ENCODE data around the gene OR51L1.
A peak's percentile ranks its signal among the peaks of the same experiment; 100 is the strongest.

Gene OR51L1

DNA sequence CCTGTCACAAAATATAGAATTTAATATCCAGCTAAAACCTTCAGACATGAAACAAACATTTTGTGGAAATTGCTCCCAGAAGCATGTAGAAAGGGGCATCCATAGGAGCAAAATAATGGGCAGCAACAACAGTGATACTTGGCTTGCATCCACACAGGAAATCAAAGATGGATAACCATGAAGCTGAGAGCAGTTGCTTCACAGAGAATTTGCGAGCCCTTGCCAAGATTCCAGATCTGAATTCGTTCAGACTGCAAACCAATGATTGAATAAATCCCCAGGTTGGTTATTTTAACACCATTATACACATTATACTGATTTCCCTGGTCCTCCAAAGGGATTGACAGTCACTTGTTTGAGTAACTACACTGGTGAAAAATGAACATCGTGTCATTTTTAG is 15.6 kb upstream of the OR51L1 start:
- TF ChIP-seq, protein P1, sequence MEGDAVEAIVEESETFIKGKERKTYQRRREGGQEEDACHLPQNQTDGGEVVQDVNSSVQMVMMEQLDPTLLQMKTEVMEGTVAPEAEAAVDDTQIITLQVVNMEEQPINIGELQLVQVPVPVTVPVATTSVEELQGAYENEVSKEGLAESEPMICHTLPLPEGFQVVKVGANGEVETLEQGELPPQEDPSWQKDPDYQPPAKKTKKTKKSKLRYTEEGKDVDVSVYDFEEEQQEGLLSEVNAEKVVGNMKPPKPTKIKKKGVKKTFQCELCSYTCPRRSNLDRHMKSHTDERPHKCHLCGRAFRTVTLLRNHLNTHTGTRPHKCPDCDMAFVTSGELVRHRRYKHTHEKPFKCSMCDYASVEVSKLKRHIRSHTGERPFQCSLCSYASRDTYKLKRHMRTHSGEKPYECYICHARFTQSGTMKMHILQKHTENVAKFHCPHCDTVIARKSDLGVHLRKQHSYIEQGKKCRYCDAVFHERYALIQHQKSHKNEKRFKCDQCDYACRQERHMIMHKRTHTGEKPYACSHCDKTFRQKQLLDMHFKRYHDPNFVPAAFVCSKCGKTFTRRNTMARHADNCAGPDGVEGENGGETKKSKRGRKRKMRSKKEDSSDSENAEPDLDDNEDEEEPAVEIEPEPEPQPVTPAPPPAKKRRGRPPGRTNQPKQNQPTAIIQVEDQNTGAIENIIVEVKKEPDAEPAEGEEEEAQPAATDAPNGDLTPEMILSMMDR (IDR thresholded peaks at IDR 0.05; ENCODE audit: low read depth, low read length, missing control alignments): no peak
- H3K4me3 ChIP-seq (ENCODE audit: low read depth, low read length): no peak overlapping the region
- in situ Hi-C loops (cut with HindIII; ENCODE audit: low sequenced_read_pairs): no loop called here
- peak; percentile 13 for DNase-seq (ENCODE audit: low read depth)

DNA sequence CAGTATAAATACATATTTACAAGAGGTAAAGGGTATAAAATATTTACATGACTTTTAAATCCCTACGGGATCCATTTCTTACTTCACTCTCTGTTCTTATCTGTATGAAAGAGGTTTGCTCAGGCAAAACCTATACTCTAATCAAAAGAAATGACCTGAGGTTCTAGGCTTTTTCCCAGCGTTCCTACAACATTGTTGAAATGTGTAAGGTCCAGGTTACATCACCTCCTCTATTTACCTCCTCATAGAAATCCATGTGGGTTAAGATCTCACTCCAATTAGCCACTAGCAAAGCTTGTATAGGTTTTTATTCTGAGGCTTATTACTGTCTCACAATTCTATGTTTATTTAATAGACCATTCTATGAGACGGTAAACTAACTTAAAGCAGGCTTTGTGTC is 12.0 kb upstream of the OR51L1 start:
- in situ Hi-C loops (cut with HindIII; ENCODE audit: low sequenced_read_pairs): no loop called here
- H3K4me3 ChIP-seq (ENCODE audit: low read depth, low read length): no peak overlapping the region
- no peak for DNase-seq (ENCODE audit: low read depth)
- TF ChIP-seq, protein P1 (IDR thresholded peaks at IDR 0.05; ENCODE audit: low read depth, low read length, missing control alignments): no peak

DNA sequence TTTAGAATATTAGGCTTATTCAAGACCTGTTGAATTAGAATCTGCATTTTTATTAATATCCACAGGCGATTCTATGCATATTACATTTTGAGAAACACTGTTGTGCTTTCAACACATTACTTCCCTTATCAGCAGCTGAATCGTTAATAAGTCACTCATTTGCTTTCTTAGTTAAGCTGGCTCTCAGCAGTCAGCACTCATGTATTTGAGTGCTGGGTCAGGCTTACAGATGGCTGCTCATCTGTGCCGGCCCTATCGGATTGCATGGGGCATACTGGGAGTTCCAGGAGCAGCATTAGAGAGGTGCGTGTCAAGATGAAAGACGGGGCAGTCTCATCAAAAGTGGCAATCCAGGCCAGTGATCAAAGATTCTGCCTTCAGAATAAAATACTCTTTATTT is 10.8 kb upstream of the OR51L1 start:
- in situ Hi-C loops (cut with HindIII; ENCODE audit: low sequenced_read_pairs): no loop called here
- DNase-seq (ENCODE audit: low read depth): no peak
- TF ChIP-seq, protein P1 (IDR thresholded peaks at IDR 0.05; ENCODE audit: low read depth, low read length, missing control alignments): no peak
- H3K4me3 ChIP-seq (ENCODE audit: low read depth, low read length): no peak overlapping the region

DNA sequence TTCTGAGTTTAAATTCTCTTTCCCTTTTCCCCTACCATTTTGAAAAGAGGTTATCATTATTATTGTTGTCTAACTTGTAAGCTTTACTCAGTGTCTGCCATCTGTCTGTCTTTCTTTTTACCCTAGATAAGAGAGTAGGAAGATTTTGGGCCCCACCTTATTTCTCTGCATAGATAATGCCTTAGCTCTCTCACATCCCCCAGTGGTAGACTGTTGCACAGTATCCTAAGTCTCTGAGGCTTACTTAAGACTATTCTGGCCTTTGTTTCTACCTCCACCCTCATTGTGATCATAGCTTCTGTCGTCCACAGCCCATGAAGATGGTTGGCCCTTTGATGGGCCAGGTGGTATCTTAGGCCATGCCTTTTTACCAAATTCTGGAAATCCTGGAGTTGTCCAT is 3.6 kb upstream of the OR51L1 start:
- TF ChIP-seq, protein P1 (IDR thresholded peaks at IDR 0.05; ENCODE audit: low read depth, low read length, missing control alignments): peak; percentile 61
- H3K4me3 ChIP-seq (ENCODE audit: low read depth, low read length): no peak overlapping the region
- in situ Hi-C loops (cut with HindIII; ENCODE audit: low sequenced_read_pairs): no loop called here
- no peak for DNase-seq (ENCODE audit: low read depth)

DNA sequence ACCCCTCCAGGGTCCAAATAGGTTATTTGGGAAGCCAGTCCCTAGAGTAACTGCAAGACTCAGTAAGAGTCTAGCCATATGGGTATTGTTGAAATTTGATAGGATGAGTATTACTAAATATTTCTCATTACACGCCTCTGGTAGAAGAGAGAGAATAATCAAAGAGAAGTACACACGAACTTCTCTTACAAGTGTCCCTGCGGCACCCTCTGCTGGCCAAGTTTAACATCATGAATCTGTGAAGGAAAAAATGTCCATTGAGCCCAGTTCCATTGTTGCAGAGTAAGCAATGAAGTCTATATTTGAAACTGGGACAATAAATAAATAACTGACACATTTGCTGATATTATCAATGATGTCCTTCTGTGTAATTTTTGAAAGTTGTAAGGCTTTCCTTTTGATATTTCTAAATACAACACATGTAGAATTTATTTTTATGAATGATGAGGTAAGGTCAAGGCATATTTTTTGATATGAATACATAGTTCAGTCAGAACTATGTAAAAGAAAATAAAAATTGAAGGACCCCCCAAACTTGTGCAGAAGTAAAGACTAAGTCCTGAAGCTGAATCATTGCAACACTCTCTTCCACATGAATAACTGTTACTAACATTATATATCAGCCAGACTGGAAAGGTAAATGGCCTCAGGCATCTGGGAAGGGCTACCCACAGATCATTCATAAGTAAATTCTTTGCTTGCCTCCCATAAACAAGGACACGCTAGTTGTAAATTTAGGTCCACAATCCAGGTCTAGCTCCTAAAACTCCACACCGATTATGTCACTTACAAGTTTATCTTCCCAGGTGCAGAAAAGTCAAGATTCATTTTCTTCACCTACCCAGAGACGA is 10.0 kb downstream of the OR51L1 start:
- in situ Hi-C loops (cut with HindIII; ENCODE audit: low sequenced_read_pairs): no loop called here
- peak; percentile 55 for DNase-seq (ENCODE audit: low read depth)
- H3K4me3 ChIP-seq (ENCODE audit: low read depth, low read length): no peak overlapping the region
- TF ChIP-seq, protein P1 (IDR thresholded peaks at IDR 0.05; ENCODE audit: low read depth, low read length, missing control alignments): peak; percentile 73

DNA sequence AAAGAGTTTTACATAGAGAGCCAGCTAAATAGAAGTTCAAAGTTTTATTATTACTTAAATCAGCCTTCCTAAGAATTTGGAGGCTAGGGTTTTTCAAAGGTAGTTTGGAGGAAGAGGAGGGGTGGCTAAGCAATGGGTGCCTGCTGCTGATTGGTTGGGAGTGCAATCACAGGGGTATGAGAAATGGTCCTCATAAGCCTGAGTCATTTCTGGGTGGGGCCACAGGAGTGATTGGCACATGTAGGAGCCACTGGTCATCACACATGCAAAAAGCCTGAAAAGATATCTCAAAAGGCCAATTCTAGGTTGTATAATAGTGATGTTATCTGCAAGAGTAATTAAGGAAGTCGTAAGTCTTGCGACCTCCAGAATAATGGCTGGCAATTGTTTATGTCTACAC is 12.9 kb downstream of the OR51L1 start:
- in situ Hi-C loops (cut with HindIII; ENCODE audit: low sequenced_read_pairs): no loop called here
- TF ChIP-seq, protein P1 (IDR thresholded peaks at IDR 0.05; ENCODE audit: low read depth, low read length, missing control alignments): no peak
- no peak overlapping the region for H3K4me3 ChIP-seq (ENCODE audit: low read depth, low read length)
- no peak for DNase-seq (ENCODE audit: low read depth)

Data from astrocyte of the cerebellum (primary cell).